Globus pallidus (tissue), 1 donor: ENCODE results near the gene MMS22L.

Experiments used
- DNase-seq: peaks from one replicate; pipeline ENCODE4 v3.0.0-alpha.2; 2015; ENCODE audit warnings: low spot score

MMS22L gene

GRCh38 chr6:97282726-97283617 lies at the start of gene MMS22L:
Gene MMS22L, minus strand, starts transcription at chr6:97283216. Its CDS starts 739 bp downstream, at chr6:97282477.
- peak; percentile 88 for DNase-seq

DNA sequence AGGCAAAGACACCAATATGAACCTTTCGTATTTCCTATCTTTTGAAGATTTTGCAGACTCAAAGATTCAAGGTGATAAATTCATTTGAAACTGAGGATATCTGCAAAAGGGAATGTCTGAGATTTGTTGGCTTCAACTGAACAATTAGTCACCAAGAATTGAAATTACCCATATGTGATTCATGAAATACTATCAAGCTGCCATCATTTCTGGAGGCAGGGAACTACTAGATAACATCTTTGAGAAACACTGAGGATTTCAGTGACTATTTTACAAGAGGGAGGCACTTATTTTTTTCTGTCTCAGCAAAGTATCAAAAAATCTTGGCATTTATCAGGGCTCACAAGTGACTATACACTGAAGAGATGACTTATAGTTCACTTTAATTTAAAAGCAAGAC lies 39.8 kb upstream of the MMS22L start:
- DNase-seq, result no peak

DNA sequence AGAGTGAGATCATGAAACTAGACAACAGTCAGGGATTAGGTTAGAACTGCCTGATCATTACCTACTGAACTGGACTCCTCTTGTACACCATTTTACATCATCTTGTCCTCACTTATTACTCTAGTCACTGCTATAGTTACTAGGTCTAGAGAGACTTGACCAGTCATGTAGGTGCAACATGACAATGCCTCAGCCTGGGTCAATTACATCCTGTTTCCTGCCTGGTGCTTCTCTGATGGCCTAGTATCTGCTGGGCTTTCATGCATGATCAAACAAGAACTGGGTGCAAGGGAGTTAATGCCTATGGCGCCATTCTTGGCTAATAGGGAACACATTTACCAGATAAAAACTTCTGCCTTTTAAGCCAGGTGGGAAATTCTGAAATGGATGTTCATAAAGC lies 39.2 kb upstream of the MMS22L start:
- DNase-seq, result no peak

DNA sequence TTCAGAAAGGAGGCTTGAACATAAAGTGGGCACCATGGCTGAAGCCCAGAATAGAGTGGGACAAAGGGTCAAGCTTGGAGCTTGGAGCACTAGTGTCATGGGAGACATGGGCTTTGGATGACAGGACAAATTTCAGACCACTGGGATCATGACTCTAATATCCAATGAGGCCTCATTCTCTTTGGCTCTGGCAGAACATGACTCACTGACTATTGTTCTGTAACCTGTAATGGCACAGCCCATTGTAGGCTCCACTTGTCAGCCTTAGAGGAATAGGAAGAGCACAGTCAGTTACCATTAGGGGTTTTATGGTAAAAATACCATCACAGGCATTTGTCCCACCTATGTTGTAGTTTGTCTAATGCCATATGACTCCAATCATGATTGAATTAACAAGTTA lies 34.0 kb upstream of the MMS22L start:
- no peak for DNase-seq

- DNase-seq, result no peak
Measured at GRCh38 chr6:97312241-97312640, 29.2 kb upstream of the MMS22L start.

GRCh38 chr6:97306544-97307320 lies 23.7 kb upstream of the MMS22L start:
- peak; percentile 3 for DNase-seq

GRCh38 chr6:97305414-97306066 lies 22.5 kb upstream of the MMS22L start:
- DNase-seq, result peak; percentile 37

- no peak for DNase-seq
Measured at GRCh38 chr6:97304701-97305100, 21.7 kb upstream of the MMS22L start.

- DNase-seq, result no peak
Measured at GRCh38 chr6:97294451-97294850, 11.4 kb upstream of the MMS22L start.

DNA sequence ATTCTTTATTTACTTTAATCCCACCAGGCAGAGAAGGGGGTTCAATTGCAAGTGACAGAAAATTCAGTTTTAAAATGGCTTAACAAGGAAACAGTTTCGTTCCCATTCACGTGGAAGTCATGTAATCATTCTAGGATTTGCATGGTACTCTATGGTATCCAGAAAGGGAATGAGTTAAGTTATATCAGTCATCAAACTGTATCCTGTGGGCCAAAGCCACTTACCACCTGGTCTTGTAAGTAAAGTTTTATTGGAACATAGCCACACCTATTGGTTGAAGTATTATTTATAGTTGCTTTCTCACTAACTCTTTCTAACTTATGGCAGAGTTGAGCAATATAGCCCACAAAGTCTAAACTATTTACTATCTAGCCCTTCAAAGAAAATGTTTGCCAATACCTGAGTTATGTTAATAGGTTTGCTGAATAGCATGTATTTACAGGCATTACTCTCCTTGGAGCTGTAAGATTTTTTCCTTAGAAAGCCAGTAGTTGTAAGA lies 10.2 kb upstream of the MMS22L start:
- no peak for DNase-seq

GRCh38 chr6:97292671-97293070 lies 9.7 kb upstream of the MMS22L start:
- no peak for DNase-seq

- no peak for DNase-seq
Measured at GRCh38 chr6:97291896-97292295, 8.9 kb upstream of the MMS22L start.

- no peak for DNase-seq
Measured at GRCh38 chr6:97289332-97289731, 6.3 kb upstream of the MMS22L start.

DNA sequence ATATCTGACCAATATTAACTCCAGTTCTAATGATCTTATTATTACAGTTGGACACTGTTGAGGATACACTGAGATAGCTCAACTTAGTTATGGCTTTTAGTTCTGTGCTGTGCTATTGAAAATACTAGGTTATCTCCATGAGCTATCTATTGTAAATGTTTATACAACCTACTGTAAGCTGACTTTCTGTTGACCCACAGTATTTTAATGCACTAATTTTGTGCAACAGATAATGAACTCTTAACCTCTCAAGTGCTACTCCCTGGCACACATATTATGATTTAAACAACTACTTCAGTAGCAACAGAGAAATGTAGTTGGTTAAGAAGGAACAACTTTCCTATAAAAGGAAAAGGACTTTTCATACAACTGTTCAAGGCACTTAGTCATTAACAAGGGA lies 5.2 kb upstream of the MMS22L start:
- no peak for DNase-seq

DNA sequence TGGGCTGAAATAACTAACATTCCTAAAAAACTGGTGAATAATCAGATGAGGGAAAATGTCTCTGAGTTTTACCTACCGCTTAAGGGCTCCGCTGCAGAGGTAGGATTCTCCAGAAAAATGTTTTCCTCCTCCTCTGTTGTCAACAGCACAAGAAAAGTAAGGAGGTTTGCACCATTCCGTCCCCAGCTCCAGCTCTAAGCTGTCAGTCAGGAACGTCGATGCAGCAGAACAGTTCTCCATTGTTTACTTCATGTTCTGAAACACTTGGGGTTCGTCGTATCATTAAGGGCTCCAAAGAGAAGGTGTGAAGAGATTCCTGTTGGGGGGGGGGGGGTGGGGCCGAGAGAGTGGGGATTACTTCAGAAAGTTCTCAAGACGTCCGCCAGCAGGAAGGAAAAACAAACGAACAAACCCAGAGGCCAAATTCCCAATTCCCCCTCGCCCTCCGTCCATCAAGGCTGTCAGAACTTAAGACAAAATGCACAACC lies 734 bp downstream of the MMS22L start:
- peak; percentile 7 for DNase-seq

GRCh38 chr6:97280766-97281165 lies 2.2 kb downstream of the MMS22L start:
- DNase-seq, result no peak

- DNase-seq, result no peak
Measured at GRCh38 chr6:97275804-97276203, 7.2 kb downstream of the MMS22L start.

- no peak for DNase-seq
Measured at GRCh38 chr6:97269821-97270220, 13.2 kb downstream of the MMS22L start.

GRCh38 chr6:97262676-97263075 lies 20.3 kb downstream of the MMS22L start:
- no peak for DNase-seq

DNA sequence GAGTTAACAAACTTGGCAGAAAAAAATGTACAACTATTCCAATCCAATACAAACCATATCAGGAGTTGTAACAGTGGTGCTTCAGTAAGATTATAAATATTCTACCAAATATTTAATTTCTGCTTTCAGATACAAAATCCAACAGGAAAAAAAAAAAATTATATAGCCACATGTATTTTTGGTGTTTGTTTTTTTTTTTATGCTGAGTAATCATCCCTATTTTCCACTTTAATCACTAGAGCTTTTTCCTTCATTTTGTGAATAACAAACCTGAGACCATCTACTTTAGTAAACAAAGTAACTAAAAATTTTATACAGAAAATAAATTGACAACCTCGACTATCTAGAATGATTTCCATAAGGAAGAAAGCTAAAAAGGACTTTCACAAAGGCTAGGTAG lies 36.2 kb downstream of the MMS22L start:
- no peak for DNase-seq

GRCh38 chr6:97240222-97240621 lies 42.8 kb downstream of the MMS22L start:
- DNase-seq, result no peak

GRCh38 chr6:97231911-97232310 lies 51.1 kb downstream of the MMS22L start:
- DNase-seq, result no peak
